ENCODE results near the gene ANXA7.

DNA sequence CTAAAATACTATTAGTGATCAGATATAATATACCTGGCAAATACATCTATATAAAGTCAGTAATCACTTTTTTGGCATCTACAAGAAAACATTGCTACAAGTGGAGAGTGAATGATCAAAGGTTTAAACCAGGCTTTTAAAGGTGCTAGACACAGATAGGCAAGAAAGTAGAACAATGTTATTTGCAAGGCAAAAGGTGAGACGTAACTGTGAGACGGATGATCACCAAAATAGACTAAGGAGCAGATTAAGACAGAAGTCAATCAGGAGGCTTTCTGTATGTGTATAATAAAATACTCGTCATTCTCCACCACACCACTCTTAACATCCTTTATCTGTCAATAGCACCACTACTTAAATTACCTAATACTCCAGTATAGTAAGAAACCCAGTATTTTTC, 8.3 kb downstream of the ANXA7 start:
- TF ChIP-seq CTCF (IDR thresholded peaks at IDR 0.05) (no peak), POLR2A (IDR thresholded peaks at IDR 0.05) (no peak), EP300 (IDR thresholded peaks at IDR 0.05) (no peak)

All from ovary (tissue), 3 donors.